Left kidney (tissue), 2 donors: ENCODE measurements around the gene CFB. TPM values are rescaled to one million over a fixed set of nuclear protein-coding genes. Genes with fewer than 3 reads are reported as not detected.
"Not testable (repeated sequence)": the region's sequence is repeated elsewhere in the genome, so short reads cannot be mapped to it uniquely, and the experiment has no call there.

Experiments used
- DNase-seq: peaks from one replicate; pipeline ENCODE4 v3.0.0-alpha.2; 2013
- polyA plus RNA-seq: library from polyadenylated mRNA; unstranded; fragments of 120-200 nt; gene quantifications from one replicate; pipeline ENCODE4 v1.2.1, GENCODE V29; 2013; ENCODE audit not compliant: insufficient read length

Gene CFB
- polyA plus RNA-seq, 1 donor = 10.7 TPM

DNA sequence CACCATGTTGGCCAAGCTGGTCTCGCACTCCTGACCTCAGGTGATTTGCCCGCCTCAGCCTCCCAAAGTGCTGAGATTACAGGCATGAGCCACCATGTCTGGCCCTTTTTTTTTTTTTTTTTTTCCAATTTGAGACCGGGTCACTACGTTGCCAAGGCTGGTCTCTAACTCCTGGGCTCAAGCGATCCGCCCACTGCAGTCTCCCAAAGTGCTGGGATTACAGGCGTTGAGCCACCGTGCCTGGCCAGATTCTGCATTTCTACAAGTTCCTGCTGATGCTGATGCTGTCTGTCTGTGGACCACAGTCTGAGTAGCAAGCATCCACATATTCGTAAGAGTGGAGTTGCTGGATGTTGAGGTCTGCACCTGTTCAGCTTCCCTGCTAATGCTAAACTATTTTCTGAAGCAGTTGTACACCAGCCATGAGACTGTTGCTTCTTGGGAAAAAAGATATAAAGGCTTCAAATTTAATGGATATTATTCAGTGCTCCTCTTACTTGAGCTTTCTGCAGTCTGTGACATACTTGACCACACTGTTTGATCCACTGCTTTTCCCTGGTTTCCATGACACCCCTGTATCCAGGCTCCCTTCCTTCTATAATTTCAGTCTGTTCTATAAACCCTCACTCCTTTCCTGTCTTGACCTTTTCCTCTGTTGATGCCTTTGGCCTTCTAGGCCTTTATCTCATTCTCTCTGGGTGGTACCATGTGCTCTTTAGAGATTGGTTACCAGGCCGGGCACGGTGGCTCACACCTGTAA is 33.9 kb upstream of the CFB start:
- DNase-seq = no peak

GRCh38 chr6:31915351-31915750 is 30.5 kb upstream of the CFB start:
- no peak for DNase-seq

DNA sequence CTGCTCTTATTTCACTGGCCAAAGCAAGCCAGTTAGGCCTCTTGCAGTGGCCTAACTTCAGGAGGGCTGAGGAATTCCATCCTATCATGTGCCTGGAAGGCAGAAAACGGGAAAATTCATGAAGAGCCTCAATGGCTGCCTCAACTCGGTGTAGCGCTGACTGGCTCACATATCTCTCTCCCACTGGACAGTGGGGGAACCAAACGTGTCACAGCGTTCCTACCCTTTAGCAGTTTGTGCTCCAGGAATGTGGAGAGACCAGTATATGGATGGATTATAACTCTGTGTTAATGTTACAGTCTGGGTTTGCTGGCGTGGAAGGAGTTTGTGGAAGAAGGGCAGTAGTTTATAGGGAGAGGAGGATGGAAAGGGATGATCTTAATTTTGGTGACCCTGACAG is 30.1 kb upstream of the CFB start:
- no peak for DNase-seq

DNA sequence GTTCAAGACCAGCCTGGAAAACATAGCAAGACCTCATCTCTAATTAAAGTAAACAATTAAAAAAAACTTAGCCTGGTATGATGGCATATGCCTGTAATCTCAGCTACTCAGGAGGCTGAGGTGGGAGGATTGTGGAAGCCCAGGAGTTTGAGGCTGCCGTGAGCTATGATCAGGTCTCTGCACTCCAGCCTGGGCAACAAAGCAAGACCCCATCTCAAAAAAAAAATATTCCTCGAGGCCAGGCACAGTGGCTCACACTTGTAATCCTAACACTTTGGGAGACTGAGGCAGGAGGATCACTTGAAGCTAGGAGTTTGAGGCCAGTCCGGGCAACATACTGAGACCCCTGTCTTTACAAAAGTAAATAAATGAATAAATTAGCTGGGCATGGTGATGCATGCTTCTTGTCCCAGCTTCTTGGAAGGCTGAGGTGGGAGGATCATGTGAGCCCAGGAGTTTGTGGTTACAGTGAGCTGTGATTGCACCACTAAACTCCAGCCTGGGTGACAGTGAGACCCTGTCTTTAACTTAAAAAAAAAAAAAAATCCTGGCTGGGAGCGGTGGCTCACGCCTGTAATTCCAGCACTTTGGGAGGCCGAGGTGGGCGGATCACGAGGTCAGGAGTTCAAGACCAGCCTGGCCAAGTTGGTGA is 27.7 kb upstream of the CFB start:
- no peak for DNase-seq

- DNase-seq = no peak
These were observed 26.1 kb upstream of the CFB start for GRCh38 chr6:31919624-31920303.

DNA sequence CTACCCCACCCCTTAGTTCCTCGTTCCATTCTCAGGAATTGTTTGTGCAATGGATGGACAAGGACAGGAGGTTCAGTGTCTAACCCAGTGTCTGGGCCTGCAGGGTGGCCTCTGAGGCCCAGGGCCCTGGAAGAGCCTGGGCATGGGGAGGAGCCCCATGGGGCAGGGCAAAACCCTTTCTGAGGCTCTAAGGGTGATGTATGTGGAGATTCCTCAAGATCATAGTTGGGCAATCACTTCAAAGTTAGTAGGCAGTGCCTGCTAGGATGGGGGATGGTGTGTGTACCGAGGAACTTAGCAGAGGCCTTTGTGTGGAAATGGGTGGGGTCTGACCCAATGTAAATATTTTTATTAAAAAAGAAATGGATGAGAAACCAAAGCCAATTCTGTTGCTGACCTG is 25.1 kb upstream of the CFB start:
- no peak for DNase-seq

DNA sequence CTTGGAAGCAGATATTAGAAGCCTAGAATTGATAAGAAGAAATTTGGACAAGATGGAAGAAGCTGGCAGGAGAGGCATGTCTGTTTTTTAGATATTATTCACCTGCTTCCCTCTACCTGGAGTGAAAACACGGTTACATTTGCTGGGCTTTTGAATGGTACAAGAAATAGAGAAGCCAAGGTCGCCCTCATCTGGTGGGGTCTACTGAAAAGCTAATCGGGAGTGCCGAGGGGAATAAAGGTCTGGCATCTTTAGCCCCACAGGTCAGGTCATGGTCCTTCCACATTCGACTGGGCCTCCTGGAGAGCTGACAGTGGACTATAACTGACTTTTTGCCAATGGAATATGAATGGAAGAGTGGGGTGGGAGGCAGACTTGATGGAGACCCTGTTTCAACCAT is 23.0 kb upstream of the CFB start:
- DNase-seq = no peak

- no peak for DNase-seq
These were observed 18.5 kb upstream of the CFB start, which contains the start of gene C2 for GRCh38 chr6:31927242-31927862. Gene C2, plus strand, starts transcription at chr6:31927717. Its CDS starts 36 bp downstream, at chr6:31927753.

DNA sequence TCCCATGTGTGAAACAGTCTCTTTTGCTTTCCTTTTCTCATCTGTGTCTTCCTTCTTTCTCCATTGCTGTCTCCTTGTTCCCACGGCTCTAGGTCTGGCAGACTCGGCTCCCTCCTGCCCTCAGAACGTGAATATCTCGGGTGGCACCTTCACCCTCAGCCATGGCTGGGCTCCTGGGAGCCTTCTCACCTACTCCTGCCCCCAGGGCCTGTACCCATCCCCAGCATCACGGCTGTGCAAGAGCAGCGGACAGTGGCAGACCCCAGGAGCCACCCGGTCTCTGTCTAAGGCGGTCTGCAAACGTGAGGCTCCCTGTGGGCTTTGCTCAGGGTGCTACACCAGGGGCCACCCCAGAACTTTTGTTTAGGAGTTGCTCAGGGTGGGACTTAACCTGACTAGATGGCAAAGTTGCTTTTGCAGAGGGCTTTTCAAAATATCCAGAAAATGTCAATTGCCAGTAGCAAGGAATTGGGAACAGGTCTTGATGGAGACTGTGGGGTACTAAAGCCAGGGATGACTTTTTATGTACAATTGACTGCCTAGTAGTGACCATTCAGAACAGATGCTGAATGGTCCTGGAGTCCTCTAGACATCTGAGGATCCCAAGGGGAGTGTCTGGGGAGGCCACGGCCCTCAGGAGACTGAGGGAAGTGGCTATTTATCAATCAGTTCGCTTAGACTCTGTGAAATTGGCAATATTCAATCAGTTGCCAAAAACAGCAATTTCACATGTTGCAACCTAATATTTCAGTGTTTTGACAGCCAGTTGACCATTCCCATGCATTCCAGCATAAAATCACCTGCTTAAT is 17.8 kb upstream of the CFB start:
- DNase-seq = no peak

GRCh38 chr6:31928672-31928939 is 17.3 kb upstream of the CFB start:
- no peak for DNase-seq

DNA sequence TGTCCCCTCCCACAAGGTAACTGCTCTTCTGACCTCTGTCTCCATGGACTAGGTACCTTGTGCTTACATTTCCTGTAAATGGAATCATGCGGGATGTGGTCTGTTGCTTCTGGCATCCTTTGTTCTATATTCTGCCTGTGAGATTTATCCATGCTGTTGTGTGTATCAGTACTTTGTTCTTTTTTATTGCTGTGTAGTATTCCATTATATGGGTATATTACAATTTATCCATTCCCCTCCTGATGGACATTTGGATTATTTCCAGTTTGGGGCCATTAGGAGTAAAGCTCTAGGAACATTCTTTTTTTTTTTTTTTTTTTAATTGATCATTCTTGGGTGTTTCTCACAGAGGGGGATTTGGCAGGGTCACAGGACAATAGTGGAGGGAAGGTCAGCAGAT is 14.9 kb upstream of the CFB start:
- DNase-seq = no peak

GRCh38 chr6:31932137-31932536 is 13.8 kb upstream of the CFB start:
- not testable (repeated sequence) for DNase-seq

GRCh38 chr6:31933537-31933936 is 12.4 kb upstream of the CFB start:
- DNase-seq = no peak

DNA sequence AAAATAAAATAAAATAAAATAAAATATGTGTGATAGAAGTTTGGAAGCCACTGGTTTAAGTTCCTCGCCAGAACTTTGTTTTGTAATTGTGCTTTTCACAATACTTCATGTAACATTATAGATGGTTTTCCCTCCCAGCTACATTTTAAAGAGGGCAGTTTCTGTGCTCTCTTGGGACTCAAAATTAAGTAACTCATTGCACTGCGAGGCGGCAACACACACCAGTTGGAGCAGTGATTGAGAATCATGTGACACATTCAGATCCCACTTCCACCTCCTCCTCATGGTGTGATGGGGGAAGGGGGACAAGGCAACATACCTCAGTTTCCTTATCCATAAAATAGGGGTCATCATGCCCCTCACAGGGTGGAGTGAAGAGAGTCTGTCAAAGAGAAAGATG is 10.9 kb upstream of the CFB start:
- DNase-seq = no peak

DNA sequence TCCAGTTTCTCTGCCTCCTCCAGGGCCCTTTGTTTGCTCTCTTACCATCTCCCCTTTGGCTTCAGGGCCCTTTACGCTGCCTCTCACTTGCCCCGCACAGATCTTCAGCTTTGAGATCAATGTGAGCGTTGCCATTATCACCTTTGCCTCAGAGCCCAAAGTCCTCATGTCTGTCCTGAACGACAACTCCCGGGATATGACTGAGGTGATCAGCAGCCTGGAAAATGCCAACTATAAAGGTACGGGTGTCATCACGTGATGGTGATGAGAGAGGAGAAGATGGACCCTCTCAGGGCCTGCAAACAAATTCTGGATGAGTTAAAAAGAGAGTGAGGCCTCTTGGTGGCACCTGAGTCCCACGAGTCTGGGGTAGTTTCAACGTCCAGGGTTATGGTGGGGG is 10.1 kb upstream of the CFB start:
- DNase-seq = no peak

- no peak for DNase-seq
These were observed 5.6 kb upstream of the CFB start for GRCh38 chr6:31940256-31940664.

- no peak for DNase-seq
These were observed 2.2 kb upstream of the CFB start for GRCh38 chr6:31943742-31944141.

GRCh38 chr6:31945154-31945506 is 765 bp upstream of the CFB start:
- no peak for DNase-seq

DNA sequence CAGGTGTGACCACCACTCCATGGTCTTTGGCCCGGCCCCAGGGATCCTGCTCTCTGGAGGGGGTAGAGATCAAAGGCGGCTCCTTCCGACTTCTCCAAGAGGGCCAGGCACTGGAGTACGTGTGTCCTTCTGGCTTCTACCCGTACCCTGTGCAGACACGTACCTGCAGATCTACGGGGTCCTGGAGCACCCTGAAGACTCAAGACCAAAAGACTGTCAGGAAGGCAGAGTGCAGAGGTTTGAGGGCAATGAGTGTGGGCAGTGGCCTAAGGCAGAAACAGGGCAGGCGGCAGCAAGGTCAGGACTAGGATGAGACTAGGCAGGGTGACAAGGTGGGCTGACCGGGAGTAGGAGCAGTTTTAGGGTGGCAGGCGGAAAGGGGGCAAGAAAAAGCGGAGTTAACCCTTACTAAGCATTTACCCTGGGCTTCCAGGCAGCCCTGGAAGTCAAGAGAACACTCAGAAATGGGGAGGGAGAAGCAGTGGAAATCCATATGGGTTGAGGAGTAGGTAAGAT is 533 bp downstream of the CFB start:
- no peak for DNase-seq

- DNase-seq = no peak
These were observed 1.3 kb downstream of the CFB start for GRCh38 chr6:31947070-31947675.

DNA sequence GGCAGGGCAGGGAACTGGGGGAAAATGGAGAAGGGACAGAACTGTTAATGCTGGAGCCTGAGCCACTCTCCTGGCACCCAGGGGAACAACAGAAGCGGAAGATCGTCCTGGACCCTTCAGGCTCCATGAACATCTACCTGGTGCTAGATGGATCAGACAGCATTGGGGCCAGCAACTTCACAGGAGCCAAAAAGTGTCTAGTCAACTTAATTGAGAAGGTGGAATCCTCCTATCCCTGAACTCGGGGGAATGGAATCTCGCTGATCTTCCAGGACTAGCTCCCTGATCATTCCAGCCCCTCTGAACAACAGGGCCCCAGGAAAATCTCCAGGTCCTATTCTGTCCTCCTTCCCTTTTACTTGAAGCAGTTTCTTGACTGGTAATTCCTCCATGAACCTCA is 2.0 kb downstream of the CFB start:
- DNase-seq = no peak

DNA sequence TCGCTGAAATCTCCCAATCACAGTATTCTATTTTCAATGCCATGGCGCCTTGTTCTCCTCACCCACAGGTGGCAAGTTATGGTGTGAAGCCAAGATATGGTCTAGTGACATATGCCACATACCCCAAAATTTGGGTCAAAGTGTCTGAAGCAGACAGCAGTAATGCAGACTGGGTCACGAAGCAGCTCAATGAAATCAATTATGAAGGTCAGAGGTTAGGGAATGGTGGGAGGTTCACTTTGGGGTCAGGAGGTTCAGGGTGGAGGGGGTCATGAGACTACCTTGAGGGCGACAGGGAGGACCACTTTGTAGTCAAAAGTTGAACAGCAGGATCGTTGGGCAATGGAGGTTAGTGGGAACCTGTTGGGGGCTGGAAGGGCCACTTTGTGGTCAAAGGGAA is 2.4 kb downstream of the CFB start:
- no peak for DNase-seq
